Activated T-helper 1 cell treated with anti-CD3 and anti-CD28 coated beads, Interleukin-12 subunit alpha, Interleukin-12 subunit beta, Interleukin-2, Interleukin-4 antibody, amounts not matched to agents 30 ng/mL and 10 ng/mL and 1 ng/mL, durations not matched to agents 14 hours and 24 hours and 36 hours (primary cell): ENCODE measurements around the gene MCM8. TPM values are rescaled to one million over a fixed set of nuclear protein-coding genes. Genes with fewer than 3 reads are reported as not detected.

ENCODE experiments used
- DNase-seq: peaks from one replicate; pipeline ENCODE4 v3.0.0; 2021; ENCODE audit warnings: low spot score
- H3K27ac Mint-ChIP-seq: one replicate; pipeline ENCODE4 v1.8.0; 2021; ENCODE audit warnings: mild to moderate bottlenecking, mixed read lengths
- H3K27me3 Mint-ChIP-seq: one replicate; pipeline ENCODE4 v1.8.0; 2022; ENCODE audit warnings: mild to moderate bottlenecking, moderate library complexity, mixed read lengths; ENCODE audit not compliant: insufficient read depth
- H3K36me3 Mint-ChIP-seq: one replicate; pipeline ENCODE4 v1.8.0; 2021; ENCODE audit warnings: low read depth, mixed read lengths
- H3K4me1 Mint-ChIP-seq: one replicate; pipeline ENCODE4 v1.8.0; 2021; ENCODE audit warnings: low read depth, mixed read lengths
- H3K4me3 Mint-ChIP-seq: one replicate; pipeline ENCODE4 v1.8.0; 2021; ENCODE audit warnings: mild to moderate bottlenecking, moderate library complexity, mixed read lengths
- H3K9me3 Mint-ChIP-seq: one replicate; pipeline ENCODE4 v1.8.0; 2021; ENCODE audit warnings: mixed read lengths
- intact Hi-C: fragments of 100-400 bp; cut with micrococcal nuclease; formaldehyde crosslinking; loops from one replicate; pipeline ENCODE4 v1.15.1; 2024
- total RNA-seq: library from RNA; stranded (reverse); gene quantifications from 2 replicates; pipeline ENCODE4 v1.2.3, GENCODE V29; 2022

The MCM8 gene
- total RNA-seq = 36.5 and 38.8 TPM in 2 replicates

DNA sequence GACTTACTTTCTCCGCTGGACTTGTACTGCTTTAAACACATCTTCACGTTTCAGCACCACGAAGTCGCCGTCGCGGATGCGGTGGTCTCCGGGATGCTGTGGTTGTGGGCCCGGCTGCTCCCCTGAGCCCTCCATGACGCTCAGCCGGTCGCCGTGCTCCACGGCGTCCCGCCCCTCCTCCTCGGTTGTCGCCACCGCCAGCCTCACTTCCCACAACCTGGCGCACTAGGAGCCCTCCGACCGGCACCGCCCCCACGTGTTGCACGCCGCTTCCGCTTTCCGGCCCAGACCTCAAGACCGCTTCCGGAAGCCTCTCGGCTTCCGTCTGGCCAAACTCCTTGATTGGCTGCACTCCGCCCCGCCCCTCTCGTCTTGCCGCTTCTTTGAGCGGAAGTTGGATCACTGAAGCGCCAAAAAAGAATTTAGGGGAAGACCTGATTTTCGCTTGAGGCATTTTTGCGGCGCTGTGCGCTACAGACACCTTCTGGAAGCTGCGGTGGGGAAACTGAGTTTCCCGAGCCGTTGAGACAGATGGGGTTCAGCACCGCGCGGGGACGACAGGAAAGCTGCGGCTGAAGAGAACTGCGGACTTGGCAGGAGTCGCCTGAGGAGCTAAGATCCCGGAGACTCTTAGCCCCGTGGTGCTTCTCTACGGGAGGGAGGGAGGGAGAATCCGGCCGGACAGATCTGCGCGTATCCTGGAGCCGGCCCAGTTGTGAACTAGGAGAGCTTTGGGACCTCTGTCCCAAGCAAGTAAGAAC is at the start of gene MCM8, which contains the start of gene TRMT6:
TSS of gene MCM8 (plus strand) at position 382 of the 761 bp plus-strand sequence. CDS start 1,364 bp downstream, outside the sequence.
TSS of gene TRMT6 (minus strand) at position 263 of the 761 bp plus-strand sequence. CDS start at position 135, 128 bp downstream.
- peak; percentile 95 for DNase-seq
- Mint-ChIP-seq H3K4me1 (peaks cover 56% of the 10 kb centered on the region), H3K4me3 (peak within 1 kb of the TSS; percentile 90), H3K36me3 (peaks cover 30% of the 10 kb centered on the region), H3K27me3 (peaks cover 2% of the 10 kb centered on the region), H3K9me3 (no peaks in the 10 kb centered on the region), H3K27ac (peak within 1 kb of the TSS; percentile 91)
- intact Hi-C loops = loop anchor here (1.0 to 5.0 kb wide), 7 partner anchors 46 to 824 kb away; partner anchors contain the start of gene CDS2

DNA sequence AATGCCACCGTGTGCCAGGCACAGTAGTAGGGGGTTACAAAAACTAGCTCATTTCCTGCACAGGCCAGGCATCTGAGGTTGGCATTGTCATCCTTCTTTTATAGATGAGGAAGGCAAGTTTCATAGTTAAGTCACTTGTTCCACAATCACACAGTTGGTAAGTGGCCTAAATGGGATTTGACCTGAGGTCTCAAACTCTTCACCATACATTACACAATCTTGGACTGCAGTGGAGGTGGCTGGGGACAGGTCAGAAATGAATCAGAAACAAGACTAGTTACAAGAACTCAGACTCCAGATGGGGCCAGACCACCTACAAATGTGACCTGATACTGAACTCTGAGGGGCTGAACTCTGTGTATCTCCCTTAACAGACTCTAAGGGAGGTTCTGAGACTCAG is 49.5 kb upstream of the MCM8 start:
- no peak overlapping the region for H3K4me3 Mint-ChIP-seq
- DNase-seq = no peak
- no peaks in the 10 kb centered on the region for H3K4me1 Mint-ChIP-seq
- peaks cover 9% of the 10 kb centered on the region for H3K27me3 Mint-ChIP-seq
- no peak overlapping the region for H3K27ac Mint-ChIP-seq
- H3K9me3 Mint-ChIP-seq = no peaks in the 10 kb centered on the region
- H3K36me3 Mint-ChIP-seq = no peaks in the 10 kb centered on the region
- intact Hi-C loops = no loop called here

- Mint-ChIP-seq H3K4me1 (peaks cover 7% of the 10 kb centered on the region), H3K9me3 (no peaks in the 10 kb centered on the region), H3K27me3 (peaks cover 44% of the 10 kb centered on the region), H3K27ac (no peak overlapping the region), H3K4me3 (no peak overlapping the region), H3K36me3 (no peaks in the 10 kb centered on the region)
- intact Hi-C loops = no loop called here
- no peak for DNase-seq
Measured at GRCh38 chr20:5908981-5909380, 41.5 kb upstream of the MCM8 start.

DNA sequence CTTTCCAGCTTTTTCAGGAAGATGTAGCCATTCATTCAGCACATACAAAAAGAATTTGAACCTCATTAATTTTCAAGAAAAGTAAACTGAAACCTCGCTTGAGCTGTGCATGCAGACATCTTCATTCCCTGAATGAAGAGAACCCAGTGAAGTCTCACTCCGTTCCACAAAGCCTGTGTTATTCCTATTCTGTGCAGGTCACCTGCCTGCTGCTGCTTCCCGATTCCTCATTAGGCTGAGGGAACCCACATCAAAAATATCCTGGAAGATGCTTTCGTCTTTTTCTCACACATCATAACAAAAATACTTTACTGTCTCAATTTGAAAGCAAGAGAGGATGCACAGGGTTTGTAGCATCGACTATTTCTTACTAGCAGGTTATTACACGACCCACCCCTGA is 40.3 kb upstream of the MCM8 start:
- no peak overlapping the region for H3K4me3 Mint-ChIP-seq
- peaks cover 49% of the 10 kb centered on the region for H3K27me3 Mint-ChIP-seq
- H3K27ac Mint-ChIP-seq = no peak overlapping the region
- H3K36me3 Mint-ChIP-seq = no peaks in the 10 kb centered on the region
- intact Hi-C loops = no loop called here
- no peak for DNase-seq
- no peaks in the 10 kb centered on the region for H3K9me3 Mint-ChIP-seq
- H3K4me1 Mint-ChIP-seq = peaks cover 7% of the 10 kb centered on the region

DNA sequence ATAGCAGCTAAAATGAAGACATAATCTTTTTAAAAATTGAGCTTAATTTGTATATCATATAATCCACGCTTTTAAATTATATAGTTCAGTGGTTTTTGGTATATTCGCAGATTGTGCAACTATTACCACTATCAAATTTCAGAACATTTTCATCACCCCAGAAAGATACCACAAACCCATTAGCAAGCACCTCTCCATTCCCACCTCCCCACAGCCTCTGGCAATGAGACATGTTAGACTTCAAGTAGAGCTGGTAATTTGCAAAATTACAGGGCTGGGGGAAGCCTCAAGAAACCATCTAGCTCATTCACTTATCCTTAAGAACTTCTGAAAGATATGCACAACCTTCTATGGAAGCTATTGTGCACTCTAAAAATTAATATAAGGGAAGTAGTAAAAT is 37.3 kb upstream of the MCM8 start:
- Mint-ChIP-seq H3K27ac (no peak overlapping the region), H3K9me3 (no peaks in the 10 kb centered on the region), H3K27me3 (peaks cover 46% of the 10 kb centered on the region), H3K4me1 (peaks cover 7% of the 10 kb centered on the region), H3K4me3 (no peak overlapping the region), H3K36me3 (peaks cover 1% of the 10 kb centered on the region)
- DNase-seq = no peak
- intact Hi-C loops = no loop called here

- H3K27ac Mint-ChIP-seq = no peak overlapping the region
- peaks cover 40% of the 10 kb centered on the region for H3K27me3 Mint-ChIP-seq
- H3K4me1 Mint-ChIP-seq = peaks cover 19% of the 10 kb centered on the region
- H3K36me3 Mint-ChIP-seq = peaks cover 1% of the 10 kb centered on the region
- H3K4me3 Mint-ChIP-seq = no peak overlapping the region
- intact Hi-C loops = no loop called here
- H3K9me3 Mint-ChIP-seq = no peaks in the 10 kb centered on the region
- DNase-seq = no peak
Measured at GRCh38 chr20:5914859-5915258, 35.6 kb upstream of the MCM8 start.

- intact Hi-C loops = no loop called here
- Mint-ChIP-seq H3K4me3 (no peak overlapping the region), H3K36me3 (peaks cover 1% of the 10 kb centered on the region), H3K27me3 (peaks cover 14% of the 10 kb centered on the region), H3K27ac (peak overlapping the region; percentile 43), H3K4me1 (peaks cover 18% of the 10 kb centered on the region), H3K9me3 (no peaks in the 10 kb centered on the region)
- no peak for DNase-seq
Measured at GRCh38 chr20:5918856-5919625, 31.4 kb upstream of the MCM8 start.

GRCh38 chr20:5919626-5920544 is 30.6 kb upstream of the MCM8 start:
- DNase-seq = no peak
- Mint-ChIP-seq H3K9me3 (no peaks in the 10 kb centered on the region), H3K27me3 (peaks cover 9% of the 10 kb centered on the region), H3K27ac (peak overlapping the region; percentile 60), H3K4me1 (peaks cover 18% of the 10 kb centered on the region), H3K4me3 (no peak overlapping the region), H3K36me3 (peaks cover 1% of the 10 kb centered on the region)
- intact Hi-C loops = no loop called here

DNA sequence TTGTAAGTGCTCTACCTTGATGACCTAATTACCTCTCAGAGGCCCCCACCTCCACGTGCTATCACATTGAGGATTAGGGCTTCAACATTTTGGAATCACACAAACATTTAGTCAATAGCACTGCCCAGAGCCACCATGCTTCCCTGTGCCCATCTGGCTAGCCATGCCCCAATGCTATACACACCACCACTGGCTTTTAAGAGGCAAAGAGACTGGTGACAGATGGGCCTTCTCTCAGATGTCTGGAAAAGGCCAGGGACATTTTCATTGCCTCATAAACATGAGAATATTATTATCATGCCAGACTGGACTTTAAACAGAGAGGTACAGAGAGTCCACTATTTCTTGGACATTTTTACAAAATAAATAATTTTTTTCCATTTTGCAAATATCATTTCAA is 29.9 kb upstream of the MCM8 start:
- H3K36me3 Mint-ChIP-seq = peaks cover 1% of the 10 kb centered on the region
- peaks cover 18% of the 10 kb centered on the region for H3K4me1 Mint-ChIP-seq
- no peak overlapping the region for H3K4me3 Mint-ChIP-seq
- H3K27ac Mint-ChIP-seq = no peak overlapping the region
- intact Hi-C loops = no loop called here
- peaks cover 7% of the 10 kb centered on the region for H3K27me3 Mint-ChIP-seq
- no peak for DNase-seq
- H3K9me3 Mint-ChIP-seq = no peaks in the 10 kb centered on the region

DNA sequence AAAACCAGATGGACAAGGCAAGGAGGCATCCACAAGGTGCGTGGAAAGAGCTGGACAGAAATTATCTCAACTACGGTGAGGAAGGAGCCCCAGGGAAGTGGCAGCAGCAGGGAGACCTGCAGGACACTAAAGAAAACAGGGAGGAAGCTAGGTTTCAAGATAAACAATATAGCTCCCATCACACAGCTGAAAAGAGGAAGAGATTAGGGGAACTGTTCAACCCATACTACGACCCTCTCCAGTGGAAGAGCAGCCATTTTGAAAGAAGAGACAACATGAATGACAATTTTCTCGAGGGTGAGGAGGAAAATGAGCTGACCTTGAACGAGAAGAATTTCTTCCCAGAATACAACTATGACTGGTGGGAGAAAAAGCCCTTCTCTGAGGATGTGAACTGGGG is 27.0 kb upstream of the MCM8 start:
- DNase-seq = no peak
- peaks cover 18% of the 10 kb centered on the region for H3K4me1 Mint-ChIP-seq

DNA sequence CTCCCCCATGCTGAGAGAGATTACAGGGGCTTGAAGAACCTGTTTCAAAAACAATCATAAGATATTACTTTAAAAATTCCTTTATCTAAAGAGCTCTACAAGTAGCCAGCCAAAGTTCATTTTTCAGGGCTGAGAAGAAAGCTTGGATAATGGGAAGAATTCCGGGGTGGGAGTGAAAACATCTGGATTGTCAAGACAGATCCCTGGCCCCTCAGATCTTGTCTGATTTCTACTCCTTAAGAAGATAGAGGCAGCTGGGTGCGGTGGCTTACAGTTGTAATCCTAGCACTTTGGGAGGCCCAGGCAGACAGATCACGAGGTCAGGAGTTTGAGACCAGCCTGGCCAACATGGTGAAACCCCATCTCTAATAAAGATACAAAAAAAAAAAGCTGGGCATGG is 24.9 kb upstream of the MCM8 start:
- intact Hi-C loops = no loop called here
- H3K27ac Mint-ChIP-seq = no peak overlapping the region
- no peak for DNase-seq
- H3K36me3 Mint-ChIP-seq = no peaks in the 10 kb centered on the region
- H3K9me3 Mint-ChIP-seq = no peaks in the 10 kb centered on the region
- no peaks in the 10 kb centered on the region for H3K4me1 Mint-ChIP-seq
- no peak overlapping the region for H3K4me3 Mint-ChIP-seq
- H3K27me3 Mint-ChIP-seq = peaks cover 12% of the 10 kb centered on the region

More for the DNA sequence above, 27.0 kb upstream of the MCM8 start:
- Mint-ChIP-seq H3K27ac (no peak overlapping the region), H3K36me3 (no peaks in the 10 kb centered on the region), H3K27me3 (peaks cover 10% of the 10 kb centered on the region), H3K9me3 (no peaks in the 10 kb centered on the region), H3K4me3 (no peak overlapping the region)
- intact Hi-C loops = no loop called here

DNA sequence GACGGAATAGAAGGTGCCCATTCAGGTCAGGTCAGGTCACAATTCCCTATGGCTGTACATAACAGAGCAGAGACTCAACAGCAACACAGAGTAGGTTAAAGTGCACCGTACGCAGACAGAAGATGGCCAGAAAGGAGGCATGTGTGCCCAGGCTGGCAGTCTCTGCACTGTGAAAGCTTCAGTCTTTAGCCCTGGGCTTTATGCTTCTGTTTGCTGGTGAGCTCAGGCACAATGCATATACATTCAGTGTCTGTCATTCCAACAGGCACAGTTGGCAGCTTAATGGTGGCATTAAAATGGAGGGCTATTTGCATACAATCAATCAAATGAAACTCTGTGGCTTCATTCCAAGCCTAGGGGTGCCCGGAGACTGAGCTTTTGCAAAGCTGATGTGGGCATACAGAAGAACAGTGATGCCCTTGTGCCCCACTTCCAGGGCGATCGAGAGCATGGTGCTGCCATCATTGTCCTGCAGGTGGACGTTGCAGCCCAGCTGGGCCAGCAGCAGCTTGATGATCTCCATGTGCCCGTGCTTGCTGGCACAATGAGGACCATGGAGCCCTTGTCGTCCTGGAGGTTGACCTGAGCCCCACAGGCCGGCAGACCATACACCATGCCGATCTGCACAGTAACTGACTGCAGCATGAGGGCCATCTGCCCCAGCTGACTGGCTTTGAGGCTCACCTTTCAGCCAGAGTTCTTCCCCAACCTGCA is 22.5 kb upstream of the MCM8 start:
- DNase-seq = no peak
- Mint-ChIP-seq H3K36me3 (no peaks in the 10 kb centered on the region), H3K4me3 (no peak overlapping the region), H3K27ac (no peak overlapping the region), H3K27me3 (peaks cover 10% of the 10 kb centered on the region), H3K4me1 (no peaks in the 10 kb centered on the region), H3K9me3 (no peaks in the 10 kb centered on the region)
- intact Hi-C loops = no loop called here
